Trophoblast cell (in vitro differentiated cells and primary cell): Measurements from ENCODE around the gene ATP5F1B.
A peak's percentile ranks its signal among the peaks of the same experiment; 100 is the strongest.

Experiments
- DNase-seq, 2 donors: peaks; one replicate each; pipeline ENCODE4 v3.0.0-alpha.2; 2016
- H2AFZ ChIP-seq: 2 replicates; pipeline ENCODE4 v1.6.1; 2013; ENCODE audit warnings: low read length, moderate library complexity, mild to moderate bottlenecking; ENCODE audit not compliant: insufficient read depth, poor library complexity
- H2AK5ac ChIP-seq: 2 replicates; pipeline ENCODE4 v1.6.1; 2013; ENCODE audit warnings: mild to moderate bottlenecking, low read length
- H2BK120ac ChIP-seq: 2 replicates; pipeline ENCODE4 v1.6.1; 2013; ENCODE audit warnings: low read length, mild to moderate bottlenecking, moderate library complexity; ENCODE audit not compliant: insufficient read depth, poor library complexity
- H2BK12ac ChIP-seq: 2 replicates; pipeline ENCODE4 v1.6.1; 2013; ENCODE audit warnings: mild to moderate bottlenecking, low read length, moderate library complexity
- H2BK5ac ChIP-seq: 2 replicates; pipeline ENCODE4 v1.6.1; 2013; ENCODE audit warnings: low read length, low read depth, moderate library complexity, mild to moderate bottlenecking; ENCODE audit not compliant: poor library complexity
- H3K14ac ChIP-seq: 2 replicates; pipeline ENCODE4 v1.6.1; 2013; ENCODE audit warnings: mild to moderate bottlenecking, low read length
- H3K18ac ChIP-seq: 2 replicates; pipeline ENCODE4 v1.6.1; 2013; ENCODE audit warnings: mild to moderate bottlenecking, low read length
- H3K23ac ChIP-seq: 2 replicates; pipeline ENCODE4 v1.6.1; 2013; ENCODE audit warnings: low read length
- H3K27ac ChIP-seq: 2 replicates; pipeline ENCODE4 v1.5.1; 2013; ENCODE audit warnings: low read depth, mild to moderate bottlenecking, inconsistent platforms, low read length, moderate library complexity
- H3K27me3 ChIP-seq: 2 replicates; pipeline ENCODE4 v1.6.1; 2013; ENCODE audit warnings: inconsistent platforms, mild to moderate bottlenecking, low read length, moderate library complexity; ENCODE audit not compliant: insufficient read depth
- H3K36me3 ChIP-seq, 2 experiments: 1 replicate in 1 of 2; 2 replicates in 1 of 2; pipeline ENCODE4 v1.6.1; 2013; ENCODE audit warnings: low read length in 2 of 2, mild to moderate bottlenecking in 2 of 2, moderate library complexity in 1 of 2; ENCODE audit not compliant: insufficient read depth in 2 of 2, control insufficient read depth in 1 of 2
- H3K4ac ChIP-seq: 2 replicates; pipeline ENCODE4 v1.6.1; 2013; ENCODE audit warnings: low read depth, mild to moderate bottlenecking, low read length, moderate library complexity
- H3K4me1 ChIP-seq, 2 experiments: 1 replicate in 1 of 2; 2 replicates in 1 of 2; pipeline ENCODE4 v1.6.1; 2013; ENCODE audit warnings: low read length in 2 of 2, mild to moderate bottlenecking in 2 of 2, moderate library complexity in 1 of 2; ENCODE audit not compliant: insufficient read depth in 2 of 2, control insufficient read depth in 1 of 2
- H3K4me2 ChIP-seq: 2 replicates; pipeline ENCODE4 v1.6.1; 2013; ENCODE audit warnings: inconsistent platforms, mild to moderate bottlenecking, low read length, moderate library complexity
- H3K4me3 ChIP-seq: 2 replicates; pipeline ENCODE4 v1.5.1; 2013; ENCODE audit warnings: mild to moderate bottlenecking, low read depth, low read length, inconsistent platforms
- H3K79me1 ChIP-seq: one replicate; pipeline ENCODE4 v1.6.1; 2013; ENCODE audit warnings: low read length
- H3K79me2 ChIP-seq: 2 replicates; pipeline ENCODE4 v1.6.1; 2013; ENCODE audit warnings: low read length, mild to moderate bottlenecking; ENCODE audit not compliant: control insufficient read depth, insufficient read depth, poor library complexity
- H3K9ac ChIP-seq: 2 replicates; pipeline ENCODE4 v1.6.1; 2013; ENCODE audit warnings: mild to moderate bottlenecking, low read length
- H3K9me3 ChIP-seq: 2 replicates; pipeline ENCODE4 v1.6.1; 2013; ENCODE audit warnings: low read depth, mild to moderate bottlenecking, control low read depth, inconsistent platforms, low read length; ENCODE audit not compliant: insufficient read depth
- H4K12ac ChIP-seq: 2 replicates; pipeline ENCODE4 v1.6.1; 2013; ENCODE audit warnings: low read depth, mild to moderate bottlenecking, low read length, moderate library complexity
- H4K8ac ChIP-seq: 2 replicates; pipeline ENCODE4 v1.6.1; 2013; ENCODE audit warnings: low read depth, mild to moderate bottlenecking, low read length, moderate library complexity
- H4K91ac ChIP-seq: one replicate; pipeline ENCODE4 v1.6.1; 2013; ENCODE audit warnings: low read depth, mild to moderate bottlenecking, low read length, moderate library complexity
- WGBS: extraction: QIAGEN DNeasy Blood & Tissue Kit; methylation state at CpG from one replicate; pipeline ENCODE4 v1.1.7; 2013; ENCODE audit warnings: missing lambda C conversion rate; ENCODE audit not compliant: insufficient read length, insufficient coverage; ENCODE audit errors: extremely low coverage; 5-methylcytosine and 5-hydroxymethylcytosine counted together

ATP5F1B gene

DNA sequence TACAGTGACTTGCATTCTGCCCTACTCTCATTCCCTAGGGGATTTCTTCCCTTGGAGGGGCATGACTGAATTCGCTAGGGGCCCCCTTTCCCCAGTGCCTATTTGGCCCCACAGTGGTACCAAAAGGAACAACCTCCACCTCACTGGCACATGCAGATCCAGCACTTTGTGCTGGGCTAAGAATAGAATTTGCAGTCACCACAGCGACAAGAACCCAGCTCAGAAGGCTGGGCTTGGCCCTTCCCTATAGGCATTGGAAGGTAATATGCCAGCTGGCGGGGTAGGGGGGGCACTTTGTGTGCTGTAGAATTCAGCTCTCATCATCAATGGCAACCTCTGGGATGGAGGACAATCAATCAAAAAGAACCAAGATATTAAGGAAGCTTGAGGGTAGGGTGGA, 29.5 kb downstream of the ATP5F1B start:
- no CpG with 5 or more reads among the region's 3 CpGs for WGBS
- peaks cover 45 to 66% of the 10 kb centered on the region in 2 experiments for H3K36me3 ChIP-seq

DNA sequence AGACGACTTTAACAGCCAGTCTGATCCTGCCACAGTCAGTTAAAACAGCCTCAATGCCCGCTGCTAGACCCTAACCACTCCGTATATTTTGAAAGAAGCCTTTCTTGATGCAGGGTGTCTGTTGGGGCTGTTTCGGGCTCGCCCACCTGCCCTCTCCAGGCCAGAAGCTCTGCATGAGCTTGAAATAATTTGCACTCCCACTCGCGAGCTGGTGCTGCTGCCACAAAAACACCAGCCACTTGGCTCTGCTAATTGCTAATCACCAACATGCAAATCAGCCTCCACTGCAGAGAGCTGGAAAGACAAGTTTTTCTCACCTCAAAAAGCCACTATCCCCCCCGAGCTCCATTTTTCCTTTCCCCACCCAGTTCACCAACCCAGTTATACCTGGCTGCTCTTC, 31.2 kb downstream of the ATP5F1B start:
- H3K27me3 ChIP-seq = no peaks in the 10 kb centered on the region
- H3K9ac ChIP-seq = peak overlapping the region; percentile 33
- no peak overlapping the region for H2BK120ac ChIP-seq
- no peak overlapping the region for H3K4ac ChIP-seq
- WGBS = no CpG with 5 or more reads among the region's 8 CpGs
- H3K23ac ChIP-seq = no peak overlapping the region
- H3K18ac ChIP-seq = no peak overlapping the region
- H4K91ac ChIP-seq = no peak overlapping the region
- no peak overlapping the region for H2BK12ac ChIP-seq
- H3K27ac ChIP-seq = no peak overlapping the region
- no peaks in the 10 kb centered on the region for H3K4me1 ChIP-seq
- H4K12ac ChIP-seq = no peak overlapping the region
- H2AK5ac ChIP-seq = no peak overlapping the region
- H3K4me3 ChIP-seq = no peak overlapping the region
- no peaks in the 10 kb centered on the region for H3K79me2 ChIP-seq
- H3K4me2 ChIP-seq = no peak overlapping the region
- H2BK5ac ChIP-seq = no peak overlapping the region
- H3K36me3 ChIP-seq = peaks cover 47 to 76% of the 10 kb centered on the region in 2 experiments
- no peak overlapping the region for H2AFZ ChIP-seq
- H3K9me3 ChIP-seq = no peaks in the 10 kb centered on the region
- no peak overlapping the region for H3K14ac ChIP-seq
- H3K79me1 ChIP-seq = no peaks in the 10 kb centered on the region
- no peak for DNase-seq
- no peak overlapping the region for H4K8ac ChIP-seq

More for the DNA sequence above, 29.5 kb downstream of the ATP5F1B start:
- H3K27me3 ChIP-seq = no peaks in the 10 kb centered on the region
- H2AFZ ChIP-seq = no peak overlapping the region
- no peak overlapping the region for H3K4me3 ChIP-seq
- H3K27ac ChIP-seq = no peak overlapping the region
- no peaks in the 10 kb centered on the region for H3K9me3 ChIP-seq
- no peak overlapping the region for H3K4ac ChIP-seq
- no peak overlapping the region for H2AK5ac ChIP-seq
- no peak overlapping the region for H3K14ac ChIP-seq
- H3K4me1 ChIP-seq = no peaks in the 10 kb centered on the region
- H4K12ac ChIP-seq = no peak overlapping the region
- no peak overlapping the region for H3K18ac ChIP-seq
- no peak overlapping the region for H3K4me2 ChIP-seq
- no peak for DNase-seq
- no peaks in the 10 kb centered on the region for H3K79me1 ChIP-seq
- H3K79me2 ChIP-seq = no peaks in the 10 kb centered on the region
- no peak overlapping the region for H4K8ac ChIP-seq
- H2BK12ac ChIP-seq = no peak overlapping the region
- no peak overlapping the region for H2BK5ac ChIP-seq
- no peak overlapping the region for H3K23ac ChIP-seq
- no peak overlapping the region for H3K9ac ChIP-seq
- H2BK120ac ChIP-seq = no peak overlapping the region
- H4K91ac ChIP-seq = no peak overlapping the region

DNA sequence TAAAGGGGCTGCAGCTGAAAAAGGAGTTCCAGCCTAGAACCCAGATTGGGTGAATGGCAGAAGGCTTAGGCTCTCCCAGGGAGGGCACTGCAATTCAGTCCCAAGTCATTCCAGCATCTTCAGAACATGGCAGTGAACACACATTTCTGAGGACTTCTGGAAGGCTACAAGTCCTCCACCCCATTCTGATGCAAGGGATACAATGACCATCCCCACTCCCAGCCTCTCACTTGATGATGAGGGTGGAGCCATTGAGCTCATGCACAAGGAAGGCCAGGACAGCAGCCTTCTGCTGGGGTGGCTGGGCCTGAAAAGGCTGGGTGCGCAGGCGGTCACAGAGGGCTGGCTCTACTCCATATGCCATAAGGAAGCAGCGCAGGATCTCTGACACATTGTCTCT, 41.4 kb downstream of the ATP5F1B start:
- Histone ChIP-seq H3K79me2 (no peaks in the 10 kb centered on the region), H2AK5ac (no peak overlapping the region), H2BK5ac (no peak overlapping the region), H3K4ac (no peak overlapping the region), H3K36me3 (peaks cover 74 to 80% of the 10 kb centered on the region in 2 experiments), H2BK120ac (no peak overlapping the region), H3K27ac (no peak overlapping the region), H4K8ac (no peak overlapping the region), H3K4me3 (no peak overlapping the region), H3K27me3 (no peaks in the 10 kb centered on the region), H2BK12ac (no peak overlapping the region), H3K9me3 (peaks cover 1% of the 10 kb centered on the region), H3K4me2 (no peak overlapping the region), H3K4me1 (no peaks in the 10 kb centered on the region), H3K14ac (no peak overlapping the region), H3K23ac (no peak overlapping the region), H3K9ac (no peak overlapping the region), H3K79me1 (no peaks in the 10 kb centered on the region), H3K18ac (no peak overlapping the region), H4K91ac (no peak overlapping the region), H4K12ac (no peak overlapping the region), H2AFZ (no peak overlapping the region)
- no peak for DNase-seq
- WGBS = no CpG with 5 or more reads among the region's 3 CpGs

DNA sequence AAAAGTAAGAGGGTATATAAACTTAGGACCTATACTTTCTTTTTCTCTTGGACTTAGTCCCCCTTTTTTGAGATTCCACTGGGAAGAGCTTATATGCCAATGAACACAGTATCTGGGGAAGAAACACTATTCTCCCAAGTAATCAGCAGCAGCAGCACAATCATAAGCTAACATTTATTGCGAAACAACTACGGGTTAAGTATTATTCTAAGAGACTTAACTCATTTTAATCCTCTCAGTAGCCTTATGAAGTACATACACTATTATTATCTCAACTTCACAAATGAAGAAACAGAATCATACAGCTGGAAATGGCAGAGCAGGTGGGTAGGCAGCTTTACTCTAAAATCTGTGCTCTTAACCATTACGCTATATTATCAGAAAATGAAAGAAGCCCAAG, 43.5 kb downstream of the ATP5F1B start:
- Histone ChIP-seq H3K14ac (no peak overlapping the region), H3K9me3 (peaks cover 1% of the 10 kb centered on the region), H3K4me3 (no peak overlapping the region), H3K9ac (no peak overlapping the region), H3K36me3 (peaks cover 74 to 88% of the 10 kb centered on the region in 2 experiments), H3K23ac (no peak overlapping the region), H3K27ac (no peak overlapping the region), H3K18ac (no peak overlapping the region), H3K4me2 (no peak overlapping the region), H2BK120ac (no peak overlapping the region), H2AK5ac (no peak overlapping the region), H3K27me3 (no peaks in the 10 kb centered on the region), H3K79me1 (no peaks in the 10 kb centered on the region), H3K4ac (no peak overlapping the region), H2BK12ac (no peak overlapping the region), H2BK5ac (no peak overlapping the region), H3K4me1 (no peaks in the 10 kb centered on the region), H3K79me2 (no peaks in the 10 kb centered on the region), H4K91ac (no peak overlapping the region), H4K12ac (no peak overlapping the region), H4K8ac (no peak overlapping the region), H2AFZ (no peak overlapping the region)
- DNase-seq = no peak
- WGBS = no CpG with 5 or more reads among the region's 3 CpGs
